HepG2 (cell line): ENCODE data around the gene PDLIM5.

Source experiments
- CCDC6 ChIP-seq: sonication (generic); formaldehyde crosslinking; IDR thresholded peaks from 2 replicates; pipeline ENCODE4 v1.8.1; 2022; ENCODE audit warnings: mild to moderate bottlenecking, missing genetic modification reagents, moderate library complexity
- GABPA ChIP-seq, 2 experiments: IDR thresholded peaks; 2 replicates each; pipeline ENCODE4 v1.6.1; 2011 to 2016; ENCODE audit warnings: low read depth in 2 of 2, low read length in 1 of 2, missing biosample characterization in 1 of 2, missing genetic modification characterization in 1 of 2
- KAT2B ChIP-seq: fragments of 150-350 bp; IDR thresholded peaks from 2 replicates; pipeline ENCODE4 v1.6.1; 2014; ENCODE audit warnings: low read depth, low read length, borderline replicate concordance
- PHF21A ChIP-seq: sonication (generic); formaldehyde crosslinking; IDR thresholded peaks from 2 replicates; pipeline ENCODE4 v1.5.0; 2020; ENCODE audit warnings: mild to moderate bottlenecking, missing genetic modification reagents
- POLR2A ChIP-seq, 2 experiments: IDR thresholded peaks; 2 replicates each; pipeline ENCODE4 v1.6.1; 2011; ENCODE audit warnings: low read depth in 2 of 2, low read length in 2 of 2, mild to moderate bottlenecking in 1 of 2, moderate library complexity in 1 of 2; ENCODE audit not compliant: insufficient read depth in 1 of 2
- POLR2AphosphoS5 ChIP-seq: IDR thresholded peaks from 2 replicates; pipeline ENCODE4 v1.6.1; 2012; ENCODE audit warnings: low read depth, low read length
- SNAI1 ChIP-seq: sonication (generic); formaldehyde crosslinking; IDR thresholded peaks from 2 replicates; pipeline ENCODE4 v1.5.0; 2020; ENCODE audit warnings: mild to moderate bottlenecking, missing genetic modification reagents, borderline replicate concordance
- TCF12 ChIP-seq, 2 experiments: fragments of 450-650 bp in 1 of 2; sonication (generic) in 1 of 2; formaldehyde crosslinking in 1 of 2; IDR thresholded peaks; 2 replicates each; pipeline versions ENCODE4 v1.6.1 to v1.8.0; 2017 to 2022; ENCODE audit warnings: antibody characterized with exemption in 1 of 2, mild to moderate bottlenecking in 1 of 2, missing genetic modification reagents in 1 of 2, moderate library complexity in 1 of 2
- TF ChIP-seq, protein P1 (sequence below), 2 experiments: IDR thresholded peaks; 2 replicates each; pipeline ENCODE4 v1.6.1; 2011 to 2012; ENCODE audit warnings: low read length in 2 of 2, borderline replicate concordance in 1 of 2, low read depth in 1 of 2, mild to moderate bottlenecking in 1 of 2, moderate library complexity in 1 of 2
- TF ChIP-seq, protein P2 (sequence below): sonication (generic); formaldehyde crosslinking; IDR thresholded peaks from 2 replicates; pipeline ENCODE4 v1.5.0; 2020; ENCODE audit warnings: mild to moderate bottlenecking, missing genetic modification reagents, moderate library complexity
- TF ChIP-seq, protein P3 (sequence below): sonication (generic); formaldehyde crosslinking; IDR thresholded peaks from 2 replicates; pipeline ENCODE4 v1.4.0; 2020; ENCODE audit warnings: missing genetic modification reagents

DNA sequence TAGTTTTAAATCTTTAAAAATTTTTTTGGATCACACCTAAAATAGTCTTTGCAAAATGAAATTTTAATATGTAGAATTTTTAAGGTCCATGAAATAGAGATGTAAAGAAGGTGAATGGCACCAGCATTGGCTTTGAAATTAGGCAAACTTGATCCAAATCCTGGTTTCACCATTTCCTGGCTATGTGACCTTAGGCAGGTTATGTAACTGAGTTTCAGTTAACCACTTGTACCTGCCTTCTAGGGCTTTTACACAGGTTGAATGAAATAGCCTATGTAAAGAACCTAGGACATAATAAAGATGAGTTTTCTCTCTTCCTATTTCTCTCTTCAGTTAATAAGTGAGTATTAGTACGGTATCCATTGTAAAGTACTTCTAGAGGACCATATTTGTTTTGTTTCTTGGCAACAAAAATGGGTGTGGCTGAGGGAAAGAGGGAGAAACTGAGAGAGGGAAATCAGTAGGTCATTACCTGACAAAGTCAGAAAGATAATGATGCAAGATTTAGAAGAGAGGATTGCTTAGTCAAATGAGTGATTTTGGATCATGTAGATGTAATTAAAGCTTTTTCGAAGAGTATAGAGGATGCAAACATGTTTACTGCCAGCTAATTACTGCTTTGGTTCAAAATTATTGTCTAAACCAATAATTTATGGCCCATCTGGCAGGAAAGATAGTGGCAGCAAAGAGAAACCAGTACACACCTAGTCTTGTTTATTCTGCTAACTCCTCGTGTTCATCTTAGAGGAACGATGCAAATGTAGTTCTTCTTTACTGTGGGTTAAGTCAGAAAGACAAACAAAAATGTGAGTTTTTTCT, 81.9 kb downstream of the PDLIM5 start:
- TF ChIP-seq, protein P1, sequence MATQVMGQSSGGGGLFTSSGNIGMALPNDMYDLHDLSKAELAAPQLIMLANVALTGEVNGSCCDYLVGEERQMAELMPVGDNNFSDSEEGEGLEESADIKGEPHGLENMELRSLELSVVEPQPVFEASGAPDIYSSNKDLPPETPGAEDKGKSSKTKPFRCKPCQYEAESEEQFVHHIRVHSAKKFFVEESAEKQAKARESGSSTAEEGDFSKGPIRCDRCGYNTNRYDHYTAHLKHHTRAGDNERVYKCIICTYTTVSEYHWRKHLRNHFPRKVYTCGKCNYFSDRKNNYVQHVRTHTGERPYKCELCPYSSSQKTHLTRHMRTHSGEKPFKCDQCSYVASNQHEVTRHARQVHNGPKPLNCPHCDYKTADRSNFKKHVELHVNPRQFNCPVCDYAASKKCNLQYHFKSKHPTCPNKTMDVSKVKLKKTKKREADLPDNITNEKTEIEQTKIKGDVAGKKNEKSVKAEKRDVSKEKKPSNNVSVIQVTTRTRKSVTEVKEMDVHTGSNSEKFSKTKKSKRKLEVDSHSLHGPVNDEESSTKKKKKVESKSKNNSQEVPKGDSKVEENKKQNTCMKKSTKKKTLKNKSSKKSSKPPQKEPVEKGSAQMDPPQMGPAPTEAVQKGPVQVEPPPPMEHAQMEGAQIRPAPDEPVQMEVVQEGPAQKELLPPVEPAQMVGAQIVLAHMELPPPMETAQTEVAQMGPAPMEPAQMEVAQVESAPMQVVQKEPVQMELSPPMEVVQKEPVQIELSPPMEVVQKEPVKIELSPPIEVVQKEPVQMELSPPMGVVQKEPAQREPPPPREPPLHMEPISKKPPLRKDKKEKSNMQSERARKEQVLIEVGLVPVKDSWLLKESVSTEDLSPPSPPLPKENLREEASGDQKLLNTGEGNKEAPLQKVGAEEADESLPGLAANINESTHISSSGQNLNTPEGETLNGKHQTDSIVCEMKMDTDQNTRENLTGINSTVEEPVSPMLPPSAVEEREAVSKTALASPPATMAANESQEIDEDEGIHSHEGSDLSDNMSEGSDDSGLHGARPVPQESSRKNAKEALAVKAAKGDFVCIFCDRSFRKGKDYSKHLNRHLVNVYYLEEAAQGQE (IDR thresholded peaks at IDR 0.05; ENCODE audit: borderline replicate concordance in 1 of 2, low read depth in 1 of 2, low read length in 2 of 2): no peak
- TF ChIP-seq GABPA (IDR thresholded peaks at IDR 0.05; ENCODE audit: low read depth, low read length) (no peak), GABPA (CRISPR knock-in tag; IDR thresholded peaks at IDR 0.05; ENCODE audit: low read depth) (no peak), TCF12 (IDR thresholded peaks at IDR 0.05) (no peak), TCF12 (CRISPR knock-in tag; IDR thresholded peaks at IDR 0.05) (no peak), POLR2A (IDR thresholded peaks at IDR 0.05; ENCODE audit: insufficient read depth in 1 of 2, low read depth in 2 of 2, low read length in 2 of 2) (no peak), KAT2B (no peak), PHF21A (CRISPR knock-in tag) (no peak), POLR2AphosphoS5 (no peak), CCDC6 (CRISPR knock-in tag) (no peak), SNAI1 (CRISPR knock-in tag) (no peak)
- TF ChIP-seq, protein P2, sequence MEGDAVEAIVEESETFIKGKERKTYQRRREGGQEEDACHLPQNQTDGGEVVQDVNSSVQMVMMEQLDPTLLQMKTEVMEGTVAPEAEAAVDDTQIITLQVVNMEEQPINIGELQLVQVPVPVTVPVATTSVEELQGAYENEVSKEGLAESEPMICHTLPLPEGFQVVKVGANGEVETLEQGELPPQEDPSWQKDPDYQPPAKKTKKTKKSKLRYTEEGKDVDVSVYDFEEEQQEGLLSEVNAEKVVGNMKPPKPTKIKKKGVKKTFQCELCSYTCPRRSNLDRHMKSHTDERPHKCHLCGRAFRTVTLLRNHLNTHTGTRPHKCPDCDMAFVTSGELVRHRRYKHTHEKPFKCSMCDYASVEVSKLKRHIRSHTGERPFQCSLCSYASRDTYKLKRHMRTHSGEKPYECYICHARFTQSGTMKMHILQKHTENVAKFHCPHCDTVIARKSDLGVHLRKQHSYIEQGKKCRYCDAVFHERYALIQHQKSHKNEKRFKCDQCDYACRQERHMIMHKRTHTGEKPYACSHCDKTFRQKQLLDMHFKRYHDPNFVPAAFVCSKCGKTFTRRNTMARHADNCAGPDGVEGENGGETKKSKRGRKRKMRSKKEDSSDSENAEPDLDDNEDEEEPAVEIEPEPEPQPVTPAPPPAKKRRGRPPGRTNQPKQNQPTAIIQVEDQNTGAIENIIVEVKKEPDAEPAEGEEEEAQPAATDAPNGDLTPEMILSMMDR (CRISPR knock-in tag): no peak
- TF ChIP-seq, protein P3, sequence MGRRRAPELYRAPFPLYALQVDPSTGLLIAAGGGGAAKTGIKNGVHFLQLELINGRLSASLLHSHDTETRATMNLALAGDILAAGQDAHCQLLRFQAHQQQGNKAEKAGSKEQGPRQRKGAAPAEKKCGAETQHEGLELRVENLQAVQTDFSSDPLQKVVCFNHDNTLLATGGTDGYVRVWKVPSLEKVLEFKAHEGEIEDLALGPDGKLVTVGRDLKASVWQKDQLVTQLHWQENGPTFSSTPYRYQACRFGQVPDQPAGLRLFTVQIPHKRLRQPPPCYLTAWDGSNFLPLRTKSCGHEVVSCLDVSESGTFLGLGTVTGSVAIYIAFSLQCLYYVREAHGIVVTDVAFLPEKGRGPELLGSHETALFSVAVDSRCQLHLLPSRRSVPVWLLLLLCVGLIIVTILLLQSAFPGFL (CRISPR knock-in tag): no peak
